Neutrophil (primary cell): ENCODE results near the gene ANXA6.
A peak's percentile ranks its signal among the peaks of the same experiment; 100 is the strongest.

Experiments used
- H3K27ac ChIP-seq: fragments of 200-600 bp; sonication (generic); 2 replicates; pipeline ENCODE4 v1.5.1; 2016; ENCODE audit warnings: mild to moderate bottlenecking, moderate library complexity
- H3K27me3 ChIP-seq: fragments of 200-600 bp; sonication (generic); 2 replicates; pipeline ENCODE4 v1.6.0; 2016; ENCODE audit warnings: mild to moderate bottlenecking
- H3K36me3 ChIP-seq: fragments of 200-600 bp; sonication (generic); 2 replicates; pipeline ENCODE4 v1.5.1; 2017
- H3K4me1 ChIP-seq, 2 experiments: fragments of 200-600 bp in 1 of 2; sonication (generic) in 1 of 2; 1 replicate in 1 of 2; 2 replicates in 1 of 2; pipeline versions ENCODE4 v1.5.1 to v1.6.1; 2013 to 2016; ENCODE audit warnings: low read depth in 1 of 2, low read length in 1 of 2, mild to moderate bottlenecking in 1 of 2, moderate library complexity in 1 of 2; ENCODE audit not compliant: control insufficient read depth in 1 of 2, insufficient read depth in 1 of 2
- H3K4me3 ChIP-seq, 2 experiments: fragments of 200-600 bp in 1 of 2; sonication (generic) in 1 of 2; 1 replicate in 1 of 2; 2 replicates in 1 of 2; pipeline ENCODE4 v1.5.1; 2013 to 2016; ENCODE audit warnings: low read depth in 1 of 2, low read length in 1 of 2, mild to moderate bottlenecking in 1 of 2, moderate library complexity in 1 of 2
- H3K9me3 ChIP-seq: fragments of 200-600 bp; sonication (generic); 2 replicates; pipeline ENCODE4 v1.5.1; 2016
- CTCF ChIP-seq: fragments of 200-600 bp; sonication (generic); IDR thresholded peaks from 2 replicates; pipeline ENCODE4 v1.5.1; 2016; ENCODE audit warnings: antibody characterized with exemption

ANXA6 gene

GRCh38 chr5:151148583-151148982 lies 9.0 kb downstream of the ANXA6 start:
- H3K4me1 ChIP-seq = peaks cover 60 to 62% of the 10 kb centered on the region in 2 experiments
- H3K27me3 ChIP-seq = no peaks in the 10 kb centered on the region
- no peak overlapping the region for H3K4me3 ChIP-seq
- peaks cover 17% of the 10 kb centered on the region for H3K36me3 ChIP-seq
- H3K27ac ChIP-seq = no peak overlapping the region
- no peaks in the 10 kb centered on the region for H3K9me3 ChIP-seq
- no peak for TF ChIP-seq CTCF

GRCh38 chr5:151147033-151147432 lies 10.5 kb downstream of the ANXA6 start:
- no peaks in the 10 kb centered on the region for H3K9me3 ChIP-seq
- peaks cover 46 to 47% of the 10 kb centered on the region in 2 experiments for H3K4me1 ChIP-seq
- no peak overlapping the region for H3K4me3 ChIP-seq
- peak overlapping the region; percentile 32 for H3K27ac ChIP-seq
- H3K36me3 ChIP-seq = peaks cover 19% of the 10 kb centered on the region
- no peaks in the 10 kb centered on the region for H3K27me3 ChIP-seq
- TF ChIP-seq CTCF = no peak

- Histone ChIP-seq H3K4me3 (no peak overlapping the region), H3K9me3 (no peaks in the 10 kb centered on the region), H3K27ac (peak overlapping the region; percentile 32), H3K4me1 (peaks cover 36 to 37% of the 10 kb centered on the region in 2 experiments), H3K27me3 (no peaks in the 10 kb centered on the region), H3K36me3 (peaks cover 19% of the 10 kb centered on the region)
- TF ChIP-seq CTCF = no peak
Observed at GRCh38 chr5:151146061-151146460, 11.5 kb downstream of the ANXA6 start.

- H3K4me3 ChIP-seq = no peak overlapping the region
- no peaks in the 10 kb centered on the region for H3K27me3 ChIP-seq
- peaks cover 25 to 26% of the 10 kb centered on the region in 2 experiments for H3K4me1 ChIP-seq
- H3K9me3 ChIP-seq = no peaks in the 10 kb centered on the region
- no peak for TF ChIP-seq CTCF
- peaks cover 22% of the 10 kb centered on the region for H3K36me3 ChIP-seq
- no peak overlapping the region for H3K27ac ChIP-seq
Observed at GRCh38 chr5:151144922-151145321, 12.7 kb downstream of the ANXA6 start.

GRCh38 chr5:151144275-151144674 lies 13.3 kb downstream of the ANXA6 start:
- Histone ChIP-seq H3K27ac (no peak overlapping the region), H3K4me3 (no peak overlapping the region), H3K27me3 (no peaks in the 10 kb centered on the region), H3K9me3 (no peaks in the 10 kb centered on the region), H3K36me3 (peaks cover 29% of the 10 kb centered on the region), H3K4me1 (peaks cover 19 to 21% of the 10 kb centered on the region in 2 experiments)
- TF ChIP-seq CTCF = no peak

GRCh38 chr5:151143645-151144044 lies 13.9 kb downstream of the ANXA6 start:
- peaks cover 16 to 19% of the 10 kb centered on the region in 2 experiments for H3K4me1 ChIP-seq
- H3K27me3 ChIP-seq = no peaks in the 10 kb centered on the region
- no peak overlapping the region for H3K27ac ChIP-seq
- peaks cover 35% of the 10 kb centered on the region for H3K36me3 ChIP-seq
- TF ChIP-seq CTCF = no peak
- no peaks in the 10 kb centered on the region for H3K9me3 ChIP-seq
- H3K4me3 ChIP-seq = no peak overlapping the region
